OCI-LY7 (cell line): ENCODE results near the gene BDH1.

Source experiments
- CTCF ChIP-seq: fragments of 200-600 bp; sonication (generic); conservative IDR thresholded peaks from 2 replicates; pipeline ENCODE4 v1.5.1; 2014; ENCODE audit warnings: mild to moderate bottlenecking, antibody characterized with exemption, low read length, moderate library complexity, mixed read lengths
- EZH2phosphoT487 ChIP-seq: fragments of 200-600 bp; sonication (generic); IDR thresholded peaks from 2 replicates; pipeline ENCODE4 v1.6.1; 2018; ENCODE audit warnings: low read depth, borderline replicate concordance, mild to moderate bottlenecking, mixed run types, antibody characterized with exemption, low read length, moderate library complexity, mixed read lengths

- no peak for TF ChIP-seq CTCF
- no peak for TF ChIP-seq EZH2phosphoT487
Observed at GRCh38 chr3:197527569-197527968, 28.2 kb downstream of the BDH1 start.
